A549 treated with CpdA at 1 μM for 4 hours (cell line): ENCODE measurements around the gene RADX. TPM values are rescaled to one million over a fixed set of nuclear protein-coding genes. Genes with fewer than 3 reads are reported as not detected.

ENCODE experiments used
- total RNA-seq: library from RNA; stranded (reverse); fragments of 200-300 nt; extraction: Qiagen RNA extraction; gene quantifications from 5 replicates; pipeline ENCODE4 v1.2.3, GENCODE V29; 2022; ENCODE audit warnings: low read depth

Gene RADX, protein sequence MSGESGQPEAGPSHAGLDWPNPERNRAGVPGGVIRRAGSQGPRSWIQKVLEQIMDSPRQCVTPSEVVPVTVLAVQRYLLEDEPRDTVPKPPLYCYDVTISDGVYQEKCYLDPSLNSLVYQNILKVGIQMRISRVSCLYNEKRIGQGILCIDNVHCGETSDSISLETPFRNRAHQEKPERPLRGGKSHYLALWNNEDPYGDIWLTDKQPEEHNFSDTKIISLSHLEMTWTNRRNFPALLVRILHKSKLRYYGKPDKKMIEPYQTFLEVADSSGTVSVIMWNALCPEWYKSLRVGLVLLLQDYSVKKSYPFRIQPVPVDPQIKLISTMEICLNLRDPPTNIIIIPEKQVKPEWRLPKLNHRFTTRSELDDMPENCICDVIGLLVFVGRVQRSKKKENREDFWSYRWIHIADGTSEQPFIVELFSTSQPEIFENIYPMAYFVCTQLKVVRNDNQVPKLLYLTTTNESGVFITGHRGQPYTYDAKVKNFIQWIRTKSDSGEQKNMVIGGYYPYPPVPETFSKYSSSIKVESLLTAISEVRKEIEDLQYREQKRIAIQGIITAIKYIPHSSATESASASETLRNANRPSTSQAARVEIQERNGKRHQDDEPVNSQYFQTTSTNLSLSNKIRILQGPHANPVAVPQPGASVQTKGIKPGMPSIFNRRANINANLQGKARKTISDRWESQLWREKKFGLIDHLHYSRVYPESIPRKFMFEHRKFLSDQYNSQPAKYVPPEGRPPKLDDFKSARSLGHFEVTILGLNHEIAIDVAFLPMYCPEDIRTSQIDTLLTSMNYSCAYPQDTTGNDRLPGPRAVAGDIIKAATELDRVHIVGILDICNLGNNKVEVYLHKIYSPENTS
- 0.05 to 0.12 TPM (median 0.06 TPM) in 3 of 5 replicates, not detected in the others for total RNA-seq

DNA sequence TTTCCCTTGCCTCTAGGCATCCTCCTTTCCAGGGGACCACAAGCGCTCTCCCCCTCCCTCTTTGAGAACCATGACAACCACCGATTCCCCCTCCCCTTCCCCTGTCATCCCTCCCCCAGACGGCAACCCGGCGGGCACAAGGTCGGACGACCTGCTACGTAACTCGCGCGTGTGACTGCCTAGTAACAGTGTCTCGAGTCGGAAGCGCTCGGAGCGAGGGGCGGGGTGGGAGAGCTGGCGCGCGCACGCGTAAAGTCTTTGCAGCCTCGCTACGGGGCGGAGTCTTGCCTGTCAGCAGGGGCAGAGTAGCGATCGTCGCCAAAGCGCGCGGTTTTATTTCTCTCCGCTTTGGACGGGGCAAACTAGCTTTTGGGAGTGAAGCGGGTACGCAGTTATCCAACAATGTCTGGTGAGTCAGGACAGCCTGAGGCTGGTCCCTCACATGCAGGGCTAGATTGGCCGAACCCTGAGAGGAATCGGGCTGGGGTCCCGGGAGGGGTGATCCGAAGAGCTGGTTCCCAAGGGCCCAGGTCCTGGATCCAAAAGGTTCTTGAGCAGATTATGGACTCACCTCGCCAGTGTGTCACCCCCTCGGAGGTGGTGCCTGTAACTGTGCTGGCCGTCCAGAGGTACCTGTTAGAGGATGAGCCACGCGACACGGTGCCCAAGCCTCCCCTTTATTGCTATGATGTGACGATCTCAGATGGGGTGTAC, at the start of gene RADX:
Gene RADX (plus strand): TSS at position 300 of the 714 bp plus-strand sequence. CDS start 103 bp downstream, at position 403.

GRCh38 chrX:106726485-106727437, 115.0 kb downstream of the RADX start, which contains the start of gene RNF128:
RNF128 (plus strand) TSS chrX:106726701; CDS start chrX:106726914, 213 bp downstream.

Other genes starting within 250 kb of the RADX start
- gene RNF128, start 114.7 kb downstream of the RADX start, total RNA-seq, result 0.05 to 0.07 TPM (median 0.06 TPM) in 3 of 5 replicates, not detected in the others
- gene TBC1D8B, start 190.7 kb downstream of the RADX start, total RNA-seq, result 1.3 to 2.0 TPM (median 1.8 TPM) in 5 replicates